NCI-H2196 treated with DMSO at 0.1 percent for 48 hours (cell line): ENCODE measurements around the gene ABCA13.

ENCODE experiments used
- DNase-seq: peaks from one replicate; lab custom pipeline; 2025; ENCODE audit not compliant: unreplicated experiment; lab: John Stamatoyannopoulos, UW

Gene ABCA13

DNA sequence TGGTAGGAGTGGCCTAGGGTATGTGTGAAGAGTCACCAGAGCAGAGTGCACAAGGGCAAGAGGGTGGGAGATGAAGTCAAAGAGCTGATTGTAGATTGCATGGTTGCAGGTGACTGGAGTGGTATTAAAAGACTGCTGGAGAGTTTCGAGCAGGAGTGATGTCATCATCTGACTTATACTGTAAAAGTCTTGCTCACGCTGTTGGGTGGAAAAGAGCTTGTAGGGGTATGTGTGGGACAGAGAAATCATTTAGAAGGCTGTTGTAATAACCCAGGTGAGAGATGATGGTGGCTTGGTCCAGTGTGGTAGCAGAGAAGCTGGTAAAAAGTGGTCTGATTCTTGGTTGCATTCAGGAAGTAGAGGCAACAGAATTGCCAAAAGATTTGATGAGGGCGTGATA, 184.1 kb downstream of the ABCA13 start:
- DNase-seq: no peak

DNA sequence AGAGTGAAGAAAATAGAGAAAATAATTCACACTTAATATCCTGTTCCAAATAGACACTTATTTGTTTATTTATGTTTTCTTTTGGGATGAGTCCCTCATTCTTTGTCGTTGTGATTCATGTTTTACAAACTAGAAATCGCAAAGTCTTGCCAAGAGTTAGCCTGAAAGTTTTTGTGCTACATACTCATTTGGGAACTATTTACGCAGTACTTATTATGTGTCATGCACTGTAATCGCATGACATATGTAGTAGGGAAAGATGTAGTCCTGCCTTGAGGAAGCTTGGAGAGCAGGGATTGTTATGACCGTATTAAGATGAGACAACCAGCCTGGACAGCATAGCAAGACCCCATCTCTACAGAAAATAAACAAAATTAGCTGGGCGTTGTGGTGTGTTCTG, 189.3 kb downstream of the ABCA13 start:
- DNase-seq: no peak

DNA sequence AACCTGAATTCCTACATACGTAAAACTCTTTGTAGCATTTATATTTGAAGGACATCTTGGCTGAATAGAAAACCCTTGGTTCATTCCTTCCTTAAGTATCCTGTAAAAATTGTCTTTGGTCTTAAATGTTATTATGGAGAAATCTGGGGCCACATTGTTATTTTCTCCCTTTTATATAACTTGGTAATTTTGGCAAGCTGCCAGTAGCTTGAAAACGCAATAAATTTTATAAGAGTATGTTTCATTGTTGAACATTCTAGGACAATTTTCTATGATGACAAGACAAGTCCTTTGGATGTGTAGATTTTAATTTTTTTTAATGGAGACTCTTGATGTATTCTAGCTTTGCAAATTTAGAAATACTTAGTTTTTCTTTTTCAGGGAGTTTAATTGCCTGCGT, 191.9 kb downstream of the ABCA13 start:
- DNase-seq: no peak

DNA sequence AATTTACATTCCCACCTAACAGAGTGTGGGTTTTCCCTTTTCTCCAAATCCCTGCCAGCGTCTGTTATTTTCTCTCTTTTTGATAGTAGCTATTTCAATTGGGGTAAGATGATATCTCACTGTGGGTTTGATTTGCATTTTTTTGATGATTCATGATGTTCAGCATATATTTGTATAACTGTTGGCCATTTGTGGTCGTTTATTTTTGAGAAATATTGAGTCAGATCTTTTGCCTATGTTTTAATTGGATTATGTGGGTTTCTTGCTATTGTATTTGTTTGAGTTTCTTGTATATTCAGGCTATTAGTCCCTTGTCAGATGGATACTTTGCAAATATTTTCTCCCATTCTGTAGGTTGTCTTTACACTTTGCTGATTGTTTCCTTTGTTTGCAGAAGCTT, 193.8 kb downstream of the ABCA13 start:
- no peak for DNase-seq

DNA sequence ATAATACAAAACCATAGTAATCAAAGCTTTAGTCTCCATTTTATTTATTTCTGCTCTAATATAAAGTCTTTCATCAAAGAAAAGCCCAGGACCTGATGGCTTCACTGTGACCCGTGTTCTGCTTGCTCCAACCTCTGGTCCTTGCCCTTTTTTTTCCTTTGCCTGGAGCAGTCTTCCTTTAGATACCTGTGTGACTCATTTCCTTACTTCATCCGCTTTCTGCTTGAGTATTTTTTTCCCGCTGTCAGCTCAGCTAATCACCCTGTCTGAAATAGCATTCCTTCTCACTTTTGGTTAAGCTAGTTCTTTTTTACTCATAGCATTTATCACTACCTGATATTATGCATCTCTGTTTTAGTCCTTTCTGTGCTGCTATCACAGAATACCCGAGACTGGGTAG, 194.8 kb downstream of the ABCA13 start:
- DNase-seq: no peak

DNA sequence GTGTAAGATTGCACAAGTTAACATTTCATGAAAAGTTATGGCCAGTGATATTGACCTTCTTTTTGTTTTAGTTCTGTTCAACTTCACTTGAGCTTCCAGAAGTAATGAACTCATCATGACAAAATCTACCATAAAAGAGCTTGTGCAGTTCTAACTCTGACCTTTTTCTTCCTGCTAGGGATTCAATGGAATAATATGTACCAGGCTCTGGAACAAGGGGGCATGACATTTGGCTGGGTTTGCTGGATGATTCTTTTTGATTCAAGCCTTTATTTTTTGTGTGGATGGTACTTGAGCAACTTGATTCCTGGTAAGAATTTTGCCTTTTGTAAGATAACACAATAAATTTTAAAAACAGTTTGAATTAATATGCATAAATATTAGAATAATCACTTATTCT, 205.0 kb downstream of the ABCA13 start:
- no peak for DNase-seq

DNA sequence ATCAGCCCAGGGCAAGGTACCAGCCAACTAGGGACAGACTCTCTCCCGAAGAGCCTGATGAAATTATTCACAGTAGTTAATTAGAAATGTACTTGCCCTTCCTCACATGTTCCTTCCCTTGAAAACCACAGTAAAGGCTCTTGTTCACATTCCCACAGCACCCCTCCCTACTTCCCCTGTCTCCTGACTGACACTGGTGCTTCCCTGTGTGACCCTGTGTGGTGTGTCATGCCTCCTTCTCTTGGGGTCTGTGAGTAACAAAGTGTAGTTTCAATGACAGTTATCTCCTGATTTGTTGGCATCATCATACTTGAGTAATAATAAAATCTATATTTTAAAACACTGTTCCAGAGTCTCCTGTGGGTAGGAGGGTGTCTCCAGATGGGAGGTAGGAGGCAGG, 209.7 kb downstream of the ABCA13 start:
- no peak for DNase-seq

DNA sequence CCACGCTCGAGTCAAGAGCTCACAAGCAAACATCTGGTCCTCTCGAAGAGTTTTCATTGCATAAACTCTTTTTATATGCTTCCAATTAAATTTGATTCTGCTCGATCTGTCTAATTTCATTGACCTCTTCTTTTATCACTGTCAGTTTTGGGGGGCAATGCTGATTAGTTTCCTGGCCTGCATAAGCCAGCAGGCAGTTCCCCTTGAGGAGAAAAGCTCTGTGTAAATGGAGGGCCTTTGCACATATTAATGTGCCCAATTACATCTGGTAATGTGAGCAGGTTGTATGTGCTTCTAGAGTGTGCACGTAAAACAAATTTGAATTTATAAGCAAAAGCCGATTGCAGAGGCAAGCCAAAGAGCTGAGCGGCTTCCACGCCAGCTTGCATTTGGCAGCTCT, 210.3 kb downstream of the ABCA13 start:
- DNase-seq: no peak

DNA sequence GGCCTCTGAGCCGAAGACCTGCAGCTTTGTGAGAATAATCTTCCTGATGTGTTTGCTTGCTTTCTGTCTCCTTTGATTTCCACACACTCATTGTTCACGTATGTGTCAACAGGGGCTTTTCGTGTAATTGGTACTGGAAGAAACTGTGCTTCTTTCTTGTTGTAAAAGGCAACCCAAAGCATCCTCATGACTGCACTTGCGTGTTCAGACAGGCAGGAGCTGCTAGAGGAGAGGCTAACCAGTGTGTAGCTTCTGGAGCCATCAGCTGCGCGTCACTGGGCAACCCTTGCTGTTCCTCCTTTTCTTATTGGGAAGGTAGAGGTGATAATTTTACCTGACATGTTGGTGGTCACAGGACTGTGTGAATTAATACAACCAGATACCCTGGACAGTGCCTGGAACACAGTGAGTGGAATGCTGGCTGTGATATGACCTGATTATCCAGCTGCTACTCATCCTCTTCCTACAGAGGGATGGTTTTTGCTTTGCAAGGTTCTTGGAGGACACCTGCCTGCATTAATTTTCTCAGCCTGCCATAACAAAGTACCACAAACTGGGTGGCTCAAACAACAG, 213.0 kb downstream of the ABCA13 start:
- DNase-seq: no peak

DNA sequence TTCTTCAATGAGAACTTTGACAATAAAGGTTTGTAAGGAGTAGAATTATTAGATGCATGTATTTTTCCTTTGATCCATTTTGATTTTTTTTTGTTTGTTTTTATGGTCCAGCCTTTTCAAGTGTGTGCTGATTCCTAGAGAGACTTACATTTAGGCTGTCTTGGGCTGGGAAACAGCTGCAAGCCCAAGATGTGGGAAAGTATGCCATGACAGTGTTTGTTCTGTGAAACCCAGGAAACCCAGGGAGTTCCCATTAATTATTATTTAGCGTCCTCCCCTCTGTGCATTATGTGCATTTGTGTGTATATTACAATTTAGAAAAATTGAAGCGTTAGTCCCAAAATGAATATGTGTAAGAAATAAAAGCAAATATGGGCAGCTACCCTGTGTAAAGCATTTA, 216.7 kb downstream of the ABCA13 start:
- no peak for DNase-seq

DNA sequence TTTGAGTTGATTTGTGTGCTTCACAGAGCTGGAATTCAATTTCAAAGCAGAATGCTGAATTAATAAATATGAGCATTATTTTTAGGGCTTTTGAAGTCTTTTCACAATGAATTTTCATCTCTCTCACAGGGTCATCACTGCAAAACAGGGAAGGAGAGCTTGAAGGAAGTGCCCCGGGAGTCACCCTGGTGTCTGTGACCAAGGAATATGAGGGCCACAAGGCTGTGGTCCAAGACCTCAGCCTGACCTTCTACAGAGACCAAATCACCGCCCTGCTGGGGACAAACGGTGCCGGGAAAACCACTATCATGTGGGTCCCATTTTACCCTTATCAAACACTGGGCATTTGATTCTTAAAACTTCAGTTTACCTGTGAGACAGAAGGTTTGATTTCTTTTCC, 217.7 kb downstream of the ABCA13 start:
- no peak for DNase-seq

DNA sequence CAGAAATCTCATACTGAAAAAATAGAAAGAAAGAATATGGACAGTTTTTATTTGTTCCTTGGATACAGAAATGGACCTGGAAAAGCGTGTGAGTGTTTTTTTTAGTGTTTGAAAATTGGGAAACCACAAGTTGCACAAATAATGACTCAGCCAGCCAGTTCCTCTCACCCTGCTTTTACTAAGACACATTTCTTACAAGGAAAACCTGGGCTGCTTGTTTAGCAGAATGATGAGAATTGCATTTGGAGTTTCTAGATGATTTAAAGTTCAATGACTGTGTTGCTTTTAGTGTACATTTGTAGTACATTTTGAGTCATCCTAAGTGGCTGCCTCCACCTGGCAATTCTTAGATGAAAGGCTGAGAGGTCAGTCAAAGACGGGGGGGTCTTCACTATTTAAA, 218.7 kb downstream of the ABCA13 start:
- no peak for DNase-seq

DNA sequence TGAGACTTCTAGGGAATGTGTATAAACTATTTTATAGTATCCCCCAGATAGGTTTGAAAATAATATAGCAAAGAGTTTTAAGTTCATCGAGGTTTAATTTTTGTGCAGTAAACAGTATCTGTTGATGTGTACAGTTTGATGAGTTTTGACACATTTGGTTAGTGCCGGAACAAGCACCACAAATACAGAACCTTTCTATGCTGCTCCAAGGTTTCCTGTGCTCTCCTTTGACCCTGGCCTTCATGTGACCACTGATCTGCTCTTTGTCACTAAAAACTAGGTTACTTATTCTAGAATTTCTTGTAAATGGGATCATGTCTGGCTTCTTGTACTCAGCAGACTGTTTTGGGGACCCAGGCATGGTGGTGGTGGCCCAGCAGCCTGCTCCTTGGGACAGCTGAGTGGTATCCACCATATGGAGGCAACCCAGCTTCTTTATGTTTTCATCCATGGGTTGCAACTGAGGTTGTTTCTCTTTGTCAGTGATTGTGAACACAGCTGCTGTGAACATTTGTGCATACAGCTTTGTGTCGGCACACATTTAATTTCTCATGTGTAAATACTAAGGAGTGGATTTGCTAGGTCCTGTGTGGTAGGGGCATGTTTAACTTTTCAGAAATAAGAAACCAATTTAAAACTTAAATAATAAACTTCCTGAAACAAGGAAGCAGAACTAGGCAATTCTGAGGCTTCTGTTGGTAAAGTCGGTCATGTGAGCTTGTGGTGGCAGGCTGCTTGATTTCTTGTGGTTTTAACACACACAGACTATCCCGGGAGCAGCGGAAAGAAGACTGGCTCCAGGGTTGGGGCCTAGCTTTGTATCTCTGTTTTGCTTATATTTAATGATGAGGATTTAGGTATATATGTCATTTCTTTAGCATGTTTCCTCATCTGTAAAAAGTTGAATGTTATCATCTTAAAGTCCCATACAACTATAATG, 219.4 kb downstream of the ABCA13 start:
- no peak for DNase-seq

DNA sequence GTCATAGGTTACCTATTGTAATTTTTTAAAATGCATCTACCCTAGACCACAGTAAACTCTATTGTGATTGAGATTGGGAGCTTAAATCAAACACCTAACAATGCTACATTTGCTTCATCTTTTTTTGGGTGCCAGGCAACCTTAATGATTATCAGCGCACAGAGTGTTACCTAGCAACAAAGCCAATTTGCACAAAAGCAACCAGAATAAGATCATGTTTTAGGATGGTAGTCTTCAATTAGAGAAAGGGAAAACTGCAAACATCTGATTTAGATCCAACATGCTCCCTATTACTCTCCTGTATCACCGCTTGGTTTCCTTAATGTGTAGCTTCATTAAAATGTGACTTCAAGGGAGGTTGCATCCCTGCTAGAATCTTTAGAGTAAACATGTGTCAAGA, 226.9 kb downstream of the ABCA13 start:
- DNase-seq: no peak

DNA sequence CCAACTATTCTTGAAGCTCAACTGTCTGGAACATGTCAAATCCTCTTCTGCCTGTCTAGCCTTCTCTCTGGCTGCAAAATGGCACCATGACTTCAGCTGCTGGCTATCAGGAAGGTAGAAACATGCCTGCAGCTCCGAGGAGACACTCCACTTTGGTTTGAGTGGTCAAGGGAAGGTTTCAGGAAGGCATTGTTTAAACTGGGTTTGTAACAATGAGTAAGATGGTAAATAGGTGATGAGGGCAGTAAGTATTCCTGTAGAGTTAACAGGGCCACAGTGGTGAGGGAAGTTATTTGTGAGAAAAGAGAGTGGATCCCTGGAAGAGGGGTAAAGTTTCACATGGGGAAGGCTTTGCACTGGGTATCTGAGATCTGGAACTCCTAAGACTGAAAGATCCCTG, 231.5 kb downstream of the ABCA13 start:
- no peak for DNase-seq

DNA sequence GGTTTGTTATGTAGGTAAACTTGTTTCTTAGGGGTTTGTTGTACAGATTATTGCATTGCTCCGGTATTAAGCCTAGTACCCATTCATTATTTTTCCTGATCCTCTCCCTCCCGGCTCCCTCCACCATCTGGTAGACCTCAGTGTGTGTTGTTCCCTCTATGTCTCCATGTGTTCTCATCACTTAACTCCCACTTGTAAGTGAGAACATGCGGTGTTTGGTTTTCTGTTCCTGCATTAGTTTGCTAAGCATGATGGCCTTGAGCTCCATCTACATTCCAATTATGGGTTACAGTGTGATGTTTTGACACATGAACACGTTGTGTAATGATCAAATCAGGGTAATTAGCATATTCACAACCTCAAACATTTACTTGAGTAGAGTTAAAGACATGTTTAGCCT, 237.5 kb downstream of the ABCA13 start:
- DNase-seq: no peak

DNA sequence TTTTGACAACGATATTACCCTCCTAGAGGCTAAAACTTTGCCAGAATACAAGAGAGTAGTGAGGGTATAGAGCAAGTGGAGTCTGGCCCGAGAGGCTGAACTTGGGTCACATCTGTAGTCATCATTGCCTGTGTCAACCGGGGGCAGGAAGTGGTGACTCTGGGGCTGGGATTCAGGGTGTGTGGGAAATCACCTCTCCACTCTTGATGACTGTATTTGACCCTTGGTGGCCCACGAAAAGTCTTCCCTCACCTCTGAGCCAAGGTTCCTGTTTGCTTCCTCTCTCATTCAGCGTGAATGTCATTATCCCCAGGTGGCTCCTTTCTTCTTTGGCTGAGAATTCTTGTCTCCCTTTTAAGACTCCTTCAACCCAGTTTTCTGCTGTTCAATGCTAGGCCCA, 240.4 kb downstream of the ABCA13 start:
- DNase-seq: no peak

DNA sequence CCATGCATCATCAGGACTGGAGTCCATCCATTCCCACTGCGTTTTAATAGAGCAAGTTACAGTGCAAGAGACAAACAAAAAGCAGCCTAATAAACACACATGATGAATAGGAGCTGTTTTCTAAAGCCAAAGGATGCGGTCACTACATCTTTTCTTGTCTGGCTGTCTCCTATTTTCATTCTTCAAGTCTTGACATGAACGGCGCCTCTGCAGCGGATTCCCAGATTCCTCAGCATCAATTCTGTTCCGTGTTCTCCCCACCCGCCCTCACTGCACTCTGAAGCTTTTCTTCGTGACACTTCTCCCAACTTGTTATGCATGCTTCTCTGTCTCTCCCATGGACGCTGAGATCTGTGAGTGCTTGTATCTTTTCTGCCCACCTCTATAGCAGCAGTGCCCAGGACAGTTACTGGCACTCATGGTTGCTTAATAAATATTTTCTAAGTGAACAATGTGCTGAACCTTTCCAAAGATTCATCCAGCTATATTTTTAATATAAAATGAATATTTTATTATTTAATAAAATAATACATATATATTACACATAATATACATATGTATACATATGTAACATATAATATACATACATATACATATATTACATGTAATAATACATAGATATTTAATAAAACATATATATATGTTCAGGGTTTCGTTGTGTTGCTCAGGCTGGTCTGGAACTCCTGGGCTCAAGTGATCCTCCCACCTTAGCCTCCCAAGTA, 242.9 kb downstream of the ABCA13 start:
- DNase-seq: no peak

DNA sequence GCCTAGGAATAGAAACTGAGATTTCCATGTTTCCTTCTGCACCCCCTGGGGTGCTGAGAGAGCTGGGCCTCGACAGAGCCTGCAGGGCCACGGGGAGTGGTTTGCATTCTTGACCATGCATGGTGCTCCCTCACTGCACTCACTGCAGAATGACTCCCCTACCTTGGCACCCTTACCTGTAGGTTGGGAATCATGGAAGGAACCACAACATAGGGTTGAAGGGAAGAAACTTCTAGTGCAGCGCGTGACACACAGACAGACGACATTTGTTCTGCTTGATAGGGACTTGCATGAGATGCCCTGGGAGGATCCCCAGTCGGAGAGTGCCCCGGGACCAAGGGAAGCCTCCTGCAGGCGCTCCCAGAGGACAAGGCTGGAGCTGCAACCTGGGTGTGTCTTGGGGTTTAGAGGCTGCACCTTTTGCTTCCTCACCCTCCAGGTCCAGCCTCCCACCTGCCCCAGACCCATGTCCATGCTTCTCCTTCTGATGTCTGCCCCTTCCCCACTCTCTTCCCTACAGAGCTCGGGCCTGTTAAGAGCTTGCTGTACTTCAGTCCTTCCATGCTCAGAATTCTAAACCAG, 245.2 kb downstream of the ABCA13 start:
- DNase-seq: no peak

DNA sequence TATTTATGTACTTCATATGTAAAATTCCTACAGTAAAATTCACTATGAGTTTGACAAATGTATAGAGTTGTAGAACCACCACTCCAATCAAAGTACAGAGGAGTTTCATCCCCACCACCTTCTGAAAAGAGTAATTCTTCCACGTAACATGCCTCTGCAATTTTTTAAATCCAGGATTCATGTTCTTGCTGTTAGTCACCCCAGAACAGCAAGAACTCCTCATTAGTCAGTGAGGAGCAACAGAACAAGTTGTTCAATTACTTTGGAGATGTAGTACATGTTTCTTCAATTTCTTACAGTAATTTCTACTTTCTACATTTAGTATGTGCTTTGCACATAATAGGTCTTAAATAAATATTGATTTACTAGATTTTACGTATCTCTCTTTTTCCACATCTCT, 248.1 kb downstream of the ABCA13 start:
- no peak for DNase-seq

DNA sequence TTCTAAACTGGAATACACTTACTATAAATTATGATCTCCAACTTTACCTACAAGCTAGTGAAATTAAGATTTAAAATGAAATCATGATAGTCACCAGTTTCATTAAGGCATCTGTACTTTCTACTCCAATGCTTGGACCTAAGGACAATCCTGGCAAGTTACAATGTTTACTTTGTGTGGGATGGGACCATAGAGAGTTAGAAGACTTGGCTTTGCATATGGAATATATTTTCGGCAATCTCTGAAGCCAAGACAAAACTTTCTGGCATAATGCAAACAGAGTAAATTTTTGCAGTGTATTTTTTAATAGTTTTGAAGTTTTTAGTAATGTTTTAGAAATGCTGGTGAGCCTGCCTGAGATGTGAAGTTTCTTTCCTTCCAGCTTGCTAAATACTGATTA, 248.9 kb downstream of the ABCA13 start:
- DNase-seq: no peak

DNA sequence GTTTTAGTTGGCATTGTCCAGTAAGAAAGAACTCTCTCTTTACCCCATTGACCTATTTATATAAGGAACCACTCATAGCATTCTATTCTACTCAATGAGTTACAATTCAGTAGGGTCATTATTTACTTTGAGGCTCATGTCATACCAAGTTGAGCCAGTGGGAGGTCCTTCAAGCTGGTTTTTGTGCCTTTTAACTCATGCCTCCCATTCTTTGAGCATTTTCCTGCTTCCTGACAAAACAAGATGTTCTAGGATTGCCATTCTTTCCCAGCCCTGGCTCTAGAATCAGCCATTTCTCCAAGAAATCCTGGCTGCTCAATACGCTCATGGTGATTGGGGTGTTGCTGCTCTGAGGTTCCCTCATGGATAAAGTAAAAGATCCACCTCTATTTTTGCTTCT, 250.1 kb downstream of the ABCA13 start:
- no peak for DNase-seq
